GM12891 (cell line): ENCODE measurements around the gene KIF19.

ENCODE experiments used
- DNase-seq: peaks from one replicate; pipeline ENCODE4 v3.0.0; 2011; ENCODE audit warnings: low spot score; ENCODE audit not compliant: insufficient read length
- FAIRE-seq: peaks from 2 replicates; lab custom pipeline; 2011; peaks lifted over from hg19 to GRCh38; lab: Jason Lieb, UNC
- PAX5 ChIP-seq: IDR thresholded peaks from 2 replicates; pipeline ENCODE4 v1.6.1; 2011; ENCODE audit warnings: low read length, moderate library complexity, mild to moderate bottlenecking; ENCODE audit not compliant: insufficient read depth, severe bottlenecking
- POLR2A ChIP-seq: IDR thresholded peaks from 2 replicates; pipeline ENCODE4 v1.6.1; 2011; ENCODE audit warnings: low read depth, low read length, control low read depth
- POLR2AphosphoS5 ChIP-seq: IDR thresholded peaks from 2 replicates; pipeline ENCODE4 v1.6.1; 2011; ENCODE audit warnings: low read depth, low read length, control low read depth
- POU2F2 ChIP-seq: IDR thresholded peaks from 2 replicates; pipeline ENCODE4 v1.6.1; 2011; ENCODE audit warnings: low read depth, mild to moderate bottlenecking, control low read depth, low read length, moderate library complexity
- SPI1 ChIP-seq: IDR thresholded peaks from 2 replicates; pipeline ENCODE4 v1.6.1; 2011; ENCODE audit warnings: low read depth, low read length, control low read depth
- TAF1 ChIP-seq: IDR thresholded peaks from 2 replicates; pipeline ENCODE4 v1.6.1; 2011; ENCODE audit warnings: low read depth, low read length, control low read depth

The KIF19 gene

DNA sequence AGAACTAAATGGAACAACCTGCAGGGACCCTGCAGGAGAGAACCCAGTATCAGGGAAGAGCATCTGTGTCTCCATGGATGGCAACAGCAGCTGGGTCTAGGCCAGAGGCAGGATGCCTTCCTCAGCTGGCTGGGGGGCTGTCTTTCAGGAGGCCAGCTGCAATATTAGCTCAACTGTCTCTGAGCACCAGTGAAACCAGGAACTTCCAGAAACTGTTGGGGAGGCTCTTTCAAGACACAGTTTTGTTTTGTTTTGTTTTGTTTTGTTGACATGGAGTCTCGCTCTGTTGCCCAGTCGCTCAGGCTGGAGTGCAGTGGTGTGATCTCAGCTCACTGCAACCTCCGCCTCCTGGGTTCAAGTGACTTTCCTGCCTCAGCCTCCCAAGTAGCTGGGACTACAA is 48.8 kb downstream of the KIF19 start:
- no peak for FAIRE-seq
- TF ChIP-seq POLR2AphosphoS5, result no peak
- no peak for TF ChIP-seq POU2F2
- no peak for TF ChIP-seq TAF1
- TF ChIP-seq POLR2A, result no peak
- no peak for TF ChIP-seq PAX5
- no peak for TF ChIP-seq SPI1
- no peak for DNase-seq

DNA sequence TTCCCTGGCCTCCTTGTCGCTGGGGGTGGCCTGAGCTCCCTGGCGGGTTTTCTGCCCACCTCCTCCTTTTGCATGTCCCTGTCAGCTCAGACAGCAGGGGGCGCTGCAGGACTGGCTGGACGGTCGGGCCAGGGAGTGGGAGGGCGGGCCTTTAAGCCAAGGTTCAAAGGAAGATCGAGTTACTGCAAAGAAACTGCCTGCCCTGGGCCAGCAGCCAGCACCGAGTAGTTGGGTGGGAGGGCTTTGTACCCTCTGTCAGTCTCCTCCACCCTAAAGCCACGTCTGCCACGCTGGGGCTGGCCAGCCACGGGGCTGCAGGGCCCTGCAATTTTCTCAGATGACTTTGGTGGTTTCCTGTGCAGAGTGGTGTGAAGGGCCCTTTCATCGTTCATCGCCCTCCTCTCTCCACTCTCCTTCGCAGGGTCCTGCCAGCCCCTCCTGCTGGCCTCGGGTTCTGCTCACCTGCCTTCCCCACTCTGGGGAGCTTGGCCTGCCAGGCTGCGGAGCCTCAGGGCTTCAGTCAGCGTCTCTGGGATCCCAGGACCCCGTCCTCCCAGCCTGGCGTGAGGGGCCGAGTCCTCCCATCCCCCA is 53.6 kb downstream of the KIF19 start:
- peak; percentile 87 for FAIRE-seq
- TF ChIP-seq PAX5 (no peak), SPI1 (no peak), TAF1 (no peak), POLR2AphosphoS5 (no peak), POU2F2 (no peak), POLR2A (no peak)

DNA sequence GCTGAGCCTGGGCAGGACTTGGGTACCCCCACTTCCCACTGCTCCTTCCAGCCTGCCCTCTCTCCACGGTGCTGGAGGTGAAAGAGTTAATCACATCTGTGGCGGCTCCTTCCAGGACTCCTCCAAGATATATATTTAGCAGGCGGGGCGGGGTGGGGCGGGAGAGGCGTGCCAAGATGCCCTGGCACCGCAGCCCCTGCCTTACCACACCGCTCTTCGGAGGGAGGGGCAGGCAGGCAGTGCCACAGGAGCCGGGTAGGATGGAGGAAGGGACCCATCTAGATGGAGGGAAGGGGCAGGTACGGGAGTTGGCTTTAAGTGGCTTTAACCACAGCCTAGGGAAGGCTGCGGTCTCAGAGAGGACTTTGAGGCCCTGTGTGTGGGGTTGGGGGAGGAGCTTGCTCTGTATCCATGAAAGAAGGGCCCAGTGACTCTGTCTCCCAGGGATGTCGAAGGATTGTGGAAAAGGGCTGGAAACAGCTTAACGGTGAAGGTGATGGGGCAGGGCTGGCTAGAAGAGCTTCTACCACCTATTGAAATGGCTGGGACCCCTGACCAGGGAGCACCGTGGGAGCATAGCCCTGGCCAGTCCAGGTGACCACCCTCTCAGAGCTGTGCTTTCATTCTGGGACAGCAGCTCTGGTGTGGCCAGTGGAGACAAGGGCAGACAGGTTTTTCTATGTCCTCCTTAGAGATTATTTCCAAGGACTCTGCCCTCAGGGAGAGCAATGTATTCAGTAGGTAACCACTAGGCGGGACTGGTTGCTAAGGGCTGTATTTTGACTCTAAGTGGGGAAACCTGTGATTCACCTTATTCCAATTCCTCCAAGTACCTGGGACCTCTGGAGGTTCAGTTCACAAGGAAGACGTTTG is 54.3 kb downstream of the KIF19 start:
- FAIRE-seq, result no peak

More for the DNA sequence above, 53.6 kb downstream of the KIF19 start:
- DNase-seq, result peak; percentile 95

DNA sequence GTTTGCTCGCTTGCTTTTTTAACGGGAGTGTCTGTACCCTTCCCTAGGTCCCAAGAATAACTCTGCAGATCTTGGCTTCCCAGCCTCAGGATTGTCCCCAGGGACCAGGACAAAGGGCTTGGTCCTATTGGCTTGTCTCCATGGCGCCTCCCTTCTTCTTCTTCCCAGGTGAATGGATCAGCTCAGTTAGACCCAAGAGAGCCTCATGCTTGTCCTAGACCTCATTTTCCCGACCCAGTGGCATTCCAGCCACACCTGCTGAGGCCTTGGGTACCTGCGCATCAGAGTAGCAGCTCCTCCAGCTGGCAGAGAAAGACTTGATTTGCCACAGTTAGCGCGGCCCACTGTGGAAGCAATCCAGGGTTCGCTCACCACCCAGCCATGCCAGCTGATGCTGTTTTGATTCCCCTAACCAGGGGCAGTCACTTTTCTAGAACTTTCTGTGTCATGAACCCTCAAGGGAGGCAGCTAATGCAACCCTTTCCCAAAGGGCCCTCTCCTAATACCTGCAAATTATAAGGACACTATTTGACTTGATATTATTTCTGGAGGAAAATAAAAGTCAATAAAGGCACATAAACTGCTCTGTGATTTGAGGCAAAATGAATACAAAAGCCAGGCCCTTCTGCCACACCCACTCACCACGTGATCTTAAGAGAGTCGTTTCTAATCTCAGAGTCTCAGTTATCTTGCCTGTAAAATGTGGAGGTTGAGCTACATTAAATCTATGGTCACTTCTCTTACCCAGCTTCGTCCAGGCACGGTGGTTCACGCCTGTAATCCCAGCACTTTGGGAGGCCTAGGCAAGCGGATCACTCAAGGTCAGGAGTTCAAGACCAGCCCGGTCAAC is 55.2 kb downstream of the KIF19 start:
- TF ChIP-seq POLR2AphosphoS5 (no peak), POU2F2 (no peak), SPI1 (no peak), PAX5 (no peak), TAF1 (no peak), POLR2A (no peak)
- FAIRE-seq (peak; percentile 20), DNase-seq (no peak)

More for the DNA sequence above, 54.3 kb downstream of the KIF19 start:
- no peak for DNase-seq
- TF ChIP-seq SPI1, result no peak
- no peak for TF ChIP-seq POLR2A
- TF ChIP-seq PAX5, result no peak
- no peak for TF ChIP-seq POLR2AphosphoS5
- TF ChIP-seq POU2F2, result no peak
- TF ChIP-seq TAF1, result no peak

DNA sequence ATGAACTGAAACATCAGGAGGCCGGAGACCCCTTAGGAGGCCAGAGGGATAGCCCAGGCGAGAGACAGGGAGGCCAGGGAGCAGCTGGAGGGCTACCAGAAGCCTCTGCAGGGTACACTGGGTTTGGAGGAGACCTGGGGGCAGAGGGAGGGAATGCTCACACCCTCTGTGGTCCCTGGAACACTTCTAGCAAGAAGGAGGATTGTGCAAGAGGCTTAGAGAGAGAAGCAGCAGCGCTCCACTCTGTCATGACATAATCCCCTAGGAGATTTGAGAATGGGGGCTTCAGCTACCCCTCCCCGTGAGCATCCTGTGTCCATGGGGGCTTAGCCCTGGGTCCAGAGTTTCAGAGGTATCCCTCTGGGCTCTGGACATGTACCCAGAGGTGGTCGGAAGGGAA is 57.1 kb downstream of the KIF19 start:
- no peak for DNase-seq
- TF ChIP-seq TAF1 (no peak), POU2F2 (no peak), POLR2A (no peak), PAX5 (no peak), POLR2AphosphoS5 (no peak), SPI1 (no peak)
- no peak for FAIRE-seq

DNA sequence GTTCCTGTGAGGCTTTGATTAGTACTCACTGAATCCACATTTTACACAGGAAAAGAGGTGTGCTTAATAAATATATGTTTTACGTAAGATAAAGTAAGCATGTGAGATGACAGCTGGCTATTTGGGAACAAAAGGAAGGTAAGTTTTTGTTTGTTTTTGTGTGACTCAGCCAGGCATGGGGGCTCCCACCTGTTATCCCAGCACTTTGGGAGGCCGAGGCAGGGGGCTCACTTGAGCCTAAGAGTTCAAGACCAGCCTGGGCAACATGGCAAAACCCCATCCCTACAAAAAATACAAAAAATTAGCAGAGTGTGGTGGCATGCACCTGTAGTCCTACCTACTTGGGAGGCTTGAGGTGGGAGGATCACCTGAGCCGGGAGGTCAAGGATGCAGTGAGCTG is 59.2 kb downstream of the KIF19 start:
- FAIRE-seq (no peak), DNase-seq (no peak)
- TF ChIP-seq SPI1, result no peak
- no peak for TF ChIP-seq POLR2A
- TF ChIP-seq POU2F2, result no peak
- TF ChIP-seq PAX5, result no peak
- no peak for TF ChIP-seq TAF1
- no peak for TF ChIP-seq POLR2AphosphoS5

DNA sequence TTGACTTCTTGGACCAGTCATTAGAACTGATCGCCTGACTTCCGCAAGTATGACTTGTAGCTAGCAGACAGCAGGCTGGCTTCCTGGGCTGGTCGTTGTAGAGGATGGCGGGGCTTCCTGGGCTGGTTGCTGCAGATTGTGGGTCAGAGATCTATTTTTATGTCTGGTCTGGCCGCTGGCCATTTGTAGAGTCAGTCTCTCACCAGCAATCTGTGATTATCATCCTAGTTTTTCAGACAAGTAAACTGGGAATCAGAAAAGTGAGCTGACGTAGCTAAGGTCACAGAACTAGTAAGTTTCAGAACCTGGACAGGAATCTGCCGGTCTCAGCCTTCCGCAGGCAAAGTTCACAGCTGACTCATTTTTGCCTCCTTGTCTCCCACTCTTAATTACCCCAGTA is 60.4 kb downstream of the KIF19 start:
- no peak for DNase-seq
- TF ChIP-seq TAF1, result no peak
- TF ChIP-seq POU2F2, result no peak
- no peak for TF ChIP-seq SPI1
- TF ChIP-seq POLR2A, result no peak
- no peak for TF ChIP-seq PAX5
- TF ChIP-seq POLR2AphosphoS5, result no peak
- FAIRE-seq, result no peak

DNA sequence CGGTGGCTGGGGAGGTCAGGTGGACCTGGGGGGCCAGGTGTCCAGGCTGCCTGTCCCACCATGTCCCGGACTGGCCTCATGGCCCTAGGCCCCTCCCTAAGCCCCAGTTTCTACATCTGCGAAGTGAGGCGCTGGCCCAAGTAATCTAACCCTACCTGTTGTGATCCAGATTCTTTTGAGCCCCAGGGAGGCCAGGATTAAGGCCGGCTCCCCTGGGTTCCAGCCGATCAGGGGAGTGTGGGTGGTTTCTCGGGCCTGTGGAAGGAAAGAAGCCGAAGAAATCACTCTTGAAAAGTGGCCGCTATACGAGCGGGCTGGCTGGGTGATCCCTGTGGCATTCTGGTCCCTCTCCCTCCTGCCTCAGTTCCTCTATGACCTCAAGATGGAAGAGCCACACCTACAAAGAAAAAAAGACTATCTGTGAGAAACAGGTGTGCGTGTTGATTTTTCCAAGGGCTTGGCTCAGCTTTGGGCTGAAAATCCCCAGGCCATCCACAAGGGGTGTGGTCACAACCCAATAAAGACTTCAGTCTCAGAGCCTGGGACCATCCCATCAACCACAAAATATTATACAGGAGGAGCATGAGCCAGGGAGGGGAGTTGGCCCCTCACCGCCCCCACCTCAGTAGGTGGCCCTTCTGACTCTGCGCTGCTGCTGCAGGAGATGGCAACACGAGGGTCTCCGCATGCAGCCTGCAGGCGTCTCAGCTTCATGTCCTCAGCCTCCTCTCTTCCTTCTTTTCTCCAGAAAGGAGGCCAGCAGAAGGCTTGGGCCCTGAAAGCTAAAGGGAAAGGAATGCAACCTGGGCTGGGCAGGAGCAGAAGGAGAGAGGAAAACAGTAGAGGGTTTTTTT is 61.6 kb downstream of the KIF19 start:
- no peak for DNase-seq
- no peak for FAIRE-seq
- TF ChIP-seq POLR2AphosphoS5 (no peak), SPI1 (no peak), TAF1 (no peak), POU2F2 (no peak), PAX5 (no peak), POLR2A (no peak)

DNA sequence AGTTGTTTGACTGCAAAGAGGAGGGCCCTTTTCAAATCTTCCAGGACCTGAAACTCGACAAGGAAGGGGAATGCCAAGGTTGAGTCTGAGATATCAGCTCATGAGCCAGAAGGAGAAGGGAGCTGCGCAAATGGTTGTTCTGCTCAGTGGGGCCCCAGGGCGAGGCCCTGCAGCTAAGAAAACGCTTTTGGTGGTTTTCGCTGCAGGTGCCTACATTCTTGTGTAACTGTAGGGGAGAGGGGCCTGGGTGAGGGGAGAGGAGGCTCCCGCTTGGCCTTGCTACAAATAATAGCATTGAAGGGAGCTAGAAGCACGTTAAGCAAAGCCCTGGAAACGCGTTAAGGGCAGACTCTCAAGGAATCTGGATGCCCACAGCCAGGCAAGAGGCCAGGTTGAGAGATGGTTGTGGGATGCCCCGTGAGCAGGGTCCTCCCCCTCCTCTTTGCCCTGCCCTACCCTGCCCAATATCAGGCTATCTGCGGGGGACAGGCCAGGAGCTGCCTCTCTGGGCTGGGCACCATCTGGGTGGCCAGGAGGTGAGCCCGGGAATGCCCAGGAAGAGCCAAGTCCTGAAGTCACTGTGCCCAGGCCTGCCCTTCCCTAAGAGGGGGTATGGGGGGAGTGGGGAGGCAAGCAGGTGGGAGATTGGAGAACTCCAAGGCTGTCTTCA is 63.2 kb downstream of the KIF19 start:
- DNase-seq (no peak), FAIRE-seq (no peak)
- TF ChIP-seq SPI1, result no peak
- TF ChIP-seq TAF1, result no peak
- TF ChIP-seq POLR2A, result no peak
- TF ChIP-seq POU2F2, result no peak
- no peak for TF ChIP-seq POLR2AphosphoS5
- no peak for TF ChIP-seq PAX5
